Panc1 (cell line): Measurements from ENCODE around the gene BTBD9. TPM values are rescaled to one million over a fixed set of nuclear protein-coding genes. Genes with fewer than 3 reads are reported as not detected.

ENCODE experiments used
- ATAC-seq: fragments of 200-7000 bp; cut with Tn5 transposase; 2 replicates; pipeline ENCODE4 v1.9.1; 2020; ENCODE audit warnings: mild to moderate bottlenecking, moderate library complexity
- BruUV-seq: library from RNA; stranded (reverse); fragments of 400-500 nt; replicated peaks from 2 replicates; lab custom pipeline; 2021; lab: Mats Ljungman, UMichigan
- CTCF ChIA-PET: fragments of 300-600 bp; sonication (Branson Sonifier 250); formaldehyde crosslinking; loops from one replicate; lab custom pipeline; 2022; ENCODE audit warnings: antibody characterized with exemption; lab: Charles Lee
- POLR2A ChIA-PET: fragments of 300-600 bp; sonication (Branson Sonifier 250); formaldehyde crosslinking; loops from one replicate; lab custom pipeline; 2022; ENCODE audit warnings: antibody characterized with exemption; lab: Charles Lee
- DNase-seq: peaks from one replicate; pipeline ENCODE4 v3.0.0-alpha.2; 2010; ENCODE audit warnings: low read depth, low spot score
- H3K27ac ChIP-seq: 2 replicates; pipeline ENCODE4 v1.5.1; 2011; ENCODE audit warnings: mild to moderate bottlenecking, low read length, inconsistent platforms
- H3K27me3 ChIP-seq: fragments of 200-500 bp; sonication (Bioruptor generic); 2 replicates; pipeline ENCODE4 v1.6.0; 2014; ENCODE audit warnings: low read length, inconsistent platforms; ENCODE audit not compliant: control insufficient read depth, insufficient read depth
- H3K36me3 ChIP-seq: fragments of 200-500 bp; sonication (Bioruptor generic); 2 replicates; pipeline ENCODE4 v1.5.1; 2014; ENCODE audit warnings: inconsistent platforms, mild to moderate bottlenecking, low read length, moderate library complexity; ENCODE audit not compliant: control insufficient read depth, insufficient read depth
- H3K4me1 ChIP-seq: 2 replicates; pipeline ENCODE4 v1.5.1; 2011; ENCODE audit warnings: inconsistent platforms, mild to moderate bottlenecking, low read length, moderate library complexity; ENCODE audit not compliant: control insufficient read depth, insufficient read depth
- H3K4me3 ChIP-seq, 2 experiments: 2 replicates each; pipeline ENCODE4 v1.5.1; 2011 to 2012; ENCODE audit warnings: low read depth in 2 of 2, low read length in 2 of 2, mild to moderate bottlenecking in 2 of 2, inconsistent platforms in 1 of 2, moderate library complexity in 1 of 2
- H3K9me3 ChIP-seq: fragments of 200-500 bp; sonication (Bioruptor generic); 2 replicates; pipeline ENCODE4 v1.5.1; 2014; ENCODE audit warnings: low read depth, mild to moderate bottlenecking, inconsistent platforms, low read length, moderate library complexity; ENCODE audit not compliant: control insufficient read depth, insufficient read depth
- POLR2AphosphoS5 ChIP-seq: IDR thresholded peaks from 2 replicates; pipeline ENCODE4 v1.6.1; 2012; ENCODE audit warnings: mild to moderate bottlenecking, low read depth, low read length, moderate library complexity
- SIN3A ChIP-seq: IDR thresholded peaks from 2 replicates; pipeline ENCODE4 v1.6.1; 2012; ENCODE audit warnings: low read depth, mild to moderate bottlenecking, low read length, moderate library complexity, borderline replicate concordance; ENCODE audit not compliant: insufficient read depth
- TCF7L2 ChIP-seq: IDR thresholded peaks from 2 replicates; pipeline ENCODE4 v1.6.1; 2011; ENCODE audit warnings: mild to moderate bottlenecking, low read depth, low read length, inconsistent platforms
- in situ Hi-C: cut with HindIII; loops from 2 replicates; pipeline ENCODE4 v1.10.0; 2016; ENCODE audit warnings: low sequenced_read_pairs, low pct_unique_long_range_greater_than_20kb
- intact Hi-C: fragments of 100-400 bp; cut with micrococcal nuclease; formaldehyde crosslinking; loops from one replicate; pipeline ENCODE4 v1.10.0; 2022; ENCODE audit not compliant: unreplicated experiment
- total RNA-seq: library from RNA; stranded (reverse); gene quantifications from one replicate; pipeline ENCODE4 v1.2.1, GENCODE V29; 2021; ENCODE audit not compliant: unreplicated experiment
- TF ChIP-seq, protein P1 (sequence below): fragments of 450-650 bp; IDR thresholded peaks from 2 replicates; pipeline ENCODE4 v1.5.1; 2017; ENCODE audit warnings: mild to moderate bottlenecking
- TF ChIP-seq, protein P2 (sequence below), 2 experiments: IDR thresholded peaks; 2 replicates each; pipeline ENCODE4 v1.6.1; 2011 to 2012; ENCODE audit warnings: low read depth in 2 of 2, control low read depth in 1 of 2, low read length in 1 of 2, mild to moderate bottlenecking in 1 of 2, moderate library complexity in 1 of 2; ENCODE audit not compliant: insufficient read depth in 1 of 2

BTBD9 gene
- total RNA-seq, 1 experiment from 2014 or later = 12.8 TPM

DNA sequence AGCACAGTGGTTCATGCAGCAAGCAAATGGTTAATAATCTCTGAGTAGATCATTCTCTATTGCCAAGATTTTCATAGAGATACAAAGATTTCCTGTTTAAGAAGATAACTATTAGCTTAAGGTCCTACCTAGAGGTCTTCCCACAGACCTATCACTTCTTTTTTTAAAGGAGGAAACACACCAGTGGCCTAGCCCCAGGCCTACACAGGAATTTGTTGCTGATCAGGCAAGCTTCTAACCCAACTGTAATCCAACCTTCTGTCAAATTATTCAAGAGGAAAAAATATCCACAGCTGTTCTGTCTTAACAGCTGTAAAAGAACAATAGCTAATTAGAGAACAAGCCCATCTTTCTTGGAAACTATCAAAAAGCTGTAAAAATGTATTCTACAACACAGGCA, 332.8 kb downstream of the BTBD9 start:
- Histone ChIP-seq H3K4me1 (no peaks in the 10 kb centered on the region), H3K9me3 (no peaks in the 10 kb centered on the region), H3K4me3 (no peak overlapping the region), H3K27ac (no peak overlapping the region), H3K27me3 (no peaks in the 10 kb centered on the region), H3K36me3 (no peaks in the 10 kb centered on the region)
- intact Hi-C loops (no loop called here), in situ Hi-C loops (no loop called here)
- DNase-seq (no peak), ATAC-seq (no peak)
- no peak for TF ChIP-seq SIN3A
- TF ChIP-seq, protein P1, sequence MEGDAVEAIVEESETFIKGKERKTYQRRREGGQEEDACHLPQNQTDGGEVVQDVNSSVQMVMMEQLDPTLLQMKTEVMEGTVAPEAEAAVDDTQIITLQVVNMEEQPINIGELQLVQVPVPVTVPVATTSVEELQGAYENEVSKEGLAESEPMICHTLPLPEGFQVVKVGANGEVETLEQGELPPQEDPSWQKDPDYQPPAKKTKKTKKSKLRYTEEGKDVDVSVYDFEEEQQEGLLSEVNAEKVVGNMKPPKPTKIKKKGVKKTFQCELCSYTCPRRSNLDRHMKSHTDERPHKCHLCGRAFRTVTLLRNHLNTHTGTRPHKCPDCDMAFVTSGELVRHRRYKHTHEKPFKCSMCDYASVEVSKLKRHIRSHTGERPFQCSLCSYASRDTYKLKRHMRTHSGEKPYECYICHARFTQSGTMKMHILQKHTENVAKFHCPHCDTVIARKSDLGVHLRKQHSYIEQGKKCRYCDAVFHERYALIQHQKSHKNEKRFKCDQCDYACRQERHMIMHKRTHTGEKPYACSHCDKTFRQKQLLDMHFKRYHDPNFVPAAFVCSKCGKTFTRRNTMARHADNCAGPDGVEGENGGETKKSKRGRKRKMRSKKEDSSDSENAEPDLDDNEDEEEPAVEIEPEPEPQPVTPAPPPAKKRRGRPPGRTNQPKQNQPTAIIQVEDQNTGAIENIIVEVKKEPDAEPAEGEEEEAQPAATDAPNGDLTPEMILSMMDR = no peak
- TF ChIP-seq POLR2AphosphoS5 = no peak
- TF ChIP-seq TCF7L2 = no peak
- TF ChIP-seq, protein P2, sequence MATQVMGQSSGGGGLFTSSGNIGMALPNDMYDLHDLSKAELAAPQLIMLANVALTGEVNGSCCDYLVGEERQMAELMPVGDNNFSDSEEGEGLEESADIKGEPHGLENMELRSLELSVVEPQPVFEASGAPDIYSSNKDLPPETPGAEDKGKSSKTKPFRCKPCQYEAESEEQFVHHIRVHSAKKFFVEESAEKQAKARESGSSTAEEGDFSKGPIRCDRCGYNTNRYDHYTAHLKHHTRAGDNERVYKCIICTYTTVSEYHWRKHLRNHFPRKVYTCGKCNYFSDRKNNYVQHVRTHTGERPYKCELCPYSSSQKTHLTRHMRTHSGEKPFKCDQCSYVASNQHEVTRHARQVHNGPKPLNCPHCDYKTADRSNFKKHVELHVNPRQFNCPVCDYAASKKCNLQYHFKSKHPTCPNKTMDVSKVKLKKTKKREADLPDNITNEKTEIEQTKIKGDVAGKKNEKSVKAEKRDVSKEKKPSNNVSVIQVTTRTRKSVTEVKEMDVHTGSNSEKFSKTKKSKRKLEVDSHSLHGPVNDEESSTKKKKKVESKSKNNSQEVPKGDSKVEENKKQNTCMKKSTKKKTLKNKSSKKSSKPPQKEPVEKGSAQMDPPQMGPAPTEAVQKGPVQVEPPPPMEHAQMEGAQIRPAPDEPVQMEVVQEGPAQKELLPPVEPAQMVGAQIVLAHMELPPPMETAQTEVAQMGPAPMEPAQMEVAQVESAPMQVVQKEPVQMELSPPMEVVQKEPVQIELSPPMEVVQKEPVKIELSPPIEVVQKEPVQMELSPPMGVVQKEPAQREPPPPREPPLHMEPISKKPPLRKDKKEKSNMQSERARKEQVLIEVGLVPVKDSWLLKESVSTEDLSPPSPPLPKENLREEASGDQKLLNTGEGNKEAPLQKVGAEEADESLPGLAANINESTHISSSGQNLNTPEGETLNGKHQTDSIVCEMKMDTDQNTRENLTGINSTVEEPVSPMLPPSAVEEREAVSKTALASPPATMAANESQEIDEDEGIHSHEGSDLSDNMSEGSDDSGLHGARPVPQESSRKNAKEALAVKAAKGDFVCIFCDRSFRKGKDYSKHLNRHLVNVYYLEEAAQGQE (IDR thresholded peaks at IDR 0.05; ENCODE audit: insufficient read depth in 1 of 2, low read depth in 2 of 2, low read length in 1 of 2) = no peak
- CTCF ChIA-PET = no interaction called here
- no TSS peak for BruUV-seq
- POLR2A ChIA-PET = no interaction called here

DNA sequence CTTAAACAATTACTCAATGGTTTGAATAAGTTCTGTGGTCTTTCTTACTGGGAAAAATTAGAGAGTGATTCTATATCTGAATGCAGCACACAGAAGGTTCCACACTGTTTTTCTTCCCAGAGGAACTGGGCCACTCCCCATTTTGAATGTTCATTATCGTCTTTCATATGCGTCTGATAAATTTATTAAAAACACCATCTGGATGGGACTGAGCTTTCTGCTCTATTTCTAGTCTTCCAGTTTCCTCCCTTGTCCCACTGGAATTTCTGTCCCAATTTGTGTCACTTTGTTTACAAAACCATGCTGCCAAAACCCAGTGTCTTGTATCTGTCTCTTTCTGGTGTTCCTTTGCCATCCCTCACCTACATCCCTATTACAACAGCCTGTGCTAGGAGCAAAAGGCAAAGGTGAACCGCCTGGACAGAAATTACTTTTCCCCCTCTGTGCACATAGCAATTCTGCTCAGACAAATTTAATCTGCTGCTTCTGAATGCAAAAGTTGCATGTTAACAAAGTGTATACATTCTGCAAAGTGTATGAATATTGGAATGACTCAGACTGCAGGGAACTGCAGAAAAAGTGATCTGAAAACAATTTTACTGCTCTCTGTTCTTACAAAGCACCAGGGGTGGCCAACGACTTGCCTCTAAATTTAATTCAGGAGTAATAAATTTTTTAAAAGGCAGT, 333.6 kb downstream of the BTBD9 start:
- H3K4me1 ChIP-seq = no peaks in the 10 kb centered on the region
- ChIA-PET POLR2A (no interaction called here), CTCF (no interaction called here)
- no peaks in the 10 kb centered on the region for H3K36me3 ChIP-seq
- DNase-seq = no peak
- H3K27me3 ChIP-seq = no peaks in the 10 kb centered on the region
- no TSS peak for BruUV-seq
- no peak overlapping the region for H3K27ac ChIP-seq
- no peak overlapping the region for H3K4me3 ChIP-seq
- in situ Hi-C loops (no loop called here), intact Hi-C loops (no loop called here)
- H3K9me3 ChIP-seq = no peaks in the 10 kb centered on the region
- ATAC-seq = no peak
- no peak for TF ChIP-seq TCF7L2
- no peak for TF ChIP-seq POLR2AphosphoS5
- TF ChIP-seq, protein P1 = no peak
- no peak for TF ChIP-seq SIN3A
- TF ChIP-seq, protein P2 (IDR thresholded peaks at IDR 0.05; ENCODE audit: insufficient read depth in 1 of 2, low read depth in 2 of 2, low read length in 1 of 2) = no peak
